Cardiac fibroblast (primary cell): ENCODE data around the gene SMURF1.

Source experiments
- DNase-seq, 2 donors: peaks; one replicate each; pipeline versions ENCODE4 v3.0.0 to v3.0.0-alpha.2; 2010; ENCODE audit warnings: low read depth in 2 of 2
- H3K4me3 ChIP-seq, 2 donors: replicated peaks in 1 of 2; 1 replicate in 1 of 2; 2 replicates in 1 of 2; pipeline ENCODE4 v1.5.1; 2011; ENCODE audit warnings: low read depth in 2 of 2, low read length in 2 of 2, mild to moderate bottlenecking in 2 of 2, moderate library complexity in 1 of 2
- CTCF ChIP-seq: IDR thresholded peaks from one replicate; pipeline ENCODE4 v1.5.1; 2011; ENCODE audit warnings: low read depth, mild to moderate bottlenecking, low read length, inconsistent platforms

SMURF1 gene

GRCh38 chr7:99127636-99128035 is 16.3 kb downstream of the SMURF1 start:
- DNase-seq: peak; percentile 43 to 76
- peak overlapping the region in 1 of 2 donors; percentile 7 for H3K4me3 ChIP-seq
- no peak for TF ChIP-seq CTCF

GRCh38 chr7:99126921-99127553 is 16.9 kb downstream of the SMURF1 start:
- peak in 1 of 2 donors; percentile 56 for DNase-seq
- no peak for TF ChIP-seq CTCF
- no peak overlapping the region for H3K4me3 ChIP-seq

- no peak for DNase-seq
- no peak overlapping the region for H3K4me3 ChIP-seq
- TF ChIP-seq CTCF: no peak
These were observed 18.4 kb downstream of the SMURF1 start for GRCh38 chr7:99125505-99125865.

GRCh38 chr7:99124751-99125504 is 19.0 kb downstream of the SMURF1 start:
- no peak overlapping the region for H3K4me3 ChIP-seq
- no peak for TF ChIP-seq CTCF
- peak in 1 of 2 donors; percentile 63 for DNase-seq

GRCh38 chr7:99124236-99124635 is 19.7 kb downstream of the SMURF1 start:
- no peak overlapping the region for H3K4me3 ChIP-seq
- no peak for TF ChIP-seq CTCF
- DNase-seq: no peak

- DNase-seq: peak; percentile 65 to 77
These were observed 20.3 kb downstream of the SMURF1 start for GRCh38 chr7:99123571-99124033.

More at GRCh38 chr7:99123571-99124033, 20.3 kb downstream of the SMURF1 start:
- no peak overlapping the region for H3K4me3 ChIP-seq
- TF ChIP-seq CTCF: no peak
